NCI-H1436 treated with DMSO at 0.1 percent for 48 hours (cell line): ENCODE measurements around the gene MUC21.
"Not testable (repeated sequence)": the region's sequence is repeated elsewhere in the genome, so short reads cannot be mapped to it uniquely, and the experiment has no call there.

Experiments used
- DNase-seq: peaks from one replicate; lab custom pipeline; 2025; lab: John Stamatoyannopoulos, UW

The MUC21 gene

DNA sequence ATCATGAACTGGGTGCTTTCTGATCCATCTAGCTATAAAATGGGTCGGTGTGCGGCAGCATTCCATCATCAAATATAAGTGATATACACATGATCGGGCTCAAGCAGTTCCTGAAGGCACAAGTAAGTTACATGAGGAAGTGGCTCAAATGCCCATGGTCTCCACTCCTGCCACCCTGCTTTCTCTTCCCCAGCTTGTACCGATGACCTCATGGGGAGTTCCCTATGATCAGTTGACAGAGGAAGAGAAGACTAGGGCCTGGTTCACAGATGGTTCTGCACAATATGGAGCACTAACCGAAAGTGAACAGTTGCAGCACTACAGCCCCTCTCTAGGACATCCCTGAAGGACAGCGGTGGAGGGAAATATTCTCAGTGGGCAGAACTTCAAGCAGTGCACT is 14.3 kb upstream of the MUC21 start:
- not testable (repeated sequence) for DNase-seq

DNA sequence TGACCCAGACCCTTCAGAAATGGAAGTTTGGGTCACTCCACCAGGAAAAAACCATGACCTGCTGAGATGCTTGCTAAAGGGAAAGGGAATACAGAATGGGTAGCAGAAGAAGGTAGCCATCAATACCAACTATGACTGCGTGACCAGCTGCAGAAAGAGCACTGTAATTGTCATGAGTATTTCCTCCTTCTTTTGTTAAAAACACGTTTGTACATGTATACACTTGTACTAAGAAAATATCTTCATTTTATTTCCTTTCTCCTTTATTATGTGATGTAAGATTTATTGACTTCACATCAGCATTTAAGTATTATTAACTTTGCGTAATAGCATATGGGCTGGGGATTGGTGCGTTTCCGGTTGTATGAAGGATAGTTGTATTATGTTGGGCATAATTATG is 12.6 kb upstream of the MUC21 start:
- DNase-seq, result no peak

DNA sequence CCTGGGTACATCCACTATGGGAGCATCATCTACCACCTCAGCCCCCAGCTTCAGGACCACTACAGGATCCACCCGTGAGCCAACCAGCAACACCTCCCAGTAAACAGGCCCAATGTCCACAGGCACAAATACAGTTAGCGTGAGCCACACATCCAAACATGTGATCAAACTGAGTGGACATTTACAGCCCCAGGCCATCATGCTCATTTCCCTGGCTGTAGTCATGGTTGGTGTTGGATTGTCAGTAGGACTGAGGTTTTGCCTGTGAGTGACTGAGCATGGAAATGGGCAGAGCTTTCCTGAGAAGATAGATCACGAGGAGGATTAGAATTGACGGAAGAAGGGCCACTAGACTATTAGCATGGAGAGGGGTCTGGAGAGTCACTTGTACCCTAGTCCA is 10.7 kb upstream of the MUC21 start:
- no peak for DNase-seq

DNA sequence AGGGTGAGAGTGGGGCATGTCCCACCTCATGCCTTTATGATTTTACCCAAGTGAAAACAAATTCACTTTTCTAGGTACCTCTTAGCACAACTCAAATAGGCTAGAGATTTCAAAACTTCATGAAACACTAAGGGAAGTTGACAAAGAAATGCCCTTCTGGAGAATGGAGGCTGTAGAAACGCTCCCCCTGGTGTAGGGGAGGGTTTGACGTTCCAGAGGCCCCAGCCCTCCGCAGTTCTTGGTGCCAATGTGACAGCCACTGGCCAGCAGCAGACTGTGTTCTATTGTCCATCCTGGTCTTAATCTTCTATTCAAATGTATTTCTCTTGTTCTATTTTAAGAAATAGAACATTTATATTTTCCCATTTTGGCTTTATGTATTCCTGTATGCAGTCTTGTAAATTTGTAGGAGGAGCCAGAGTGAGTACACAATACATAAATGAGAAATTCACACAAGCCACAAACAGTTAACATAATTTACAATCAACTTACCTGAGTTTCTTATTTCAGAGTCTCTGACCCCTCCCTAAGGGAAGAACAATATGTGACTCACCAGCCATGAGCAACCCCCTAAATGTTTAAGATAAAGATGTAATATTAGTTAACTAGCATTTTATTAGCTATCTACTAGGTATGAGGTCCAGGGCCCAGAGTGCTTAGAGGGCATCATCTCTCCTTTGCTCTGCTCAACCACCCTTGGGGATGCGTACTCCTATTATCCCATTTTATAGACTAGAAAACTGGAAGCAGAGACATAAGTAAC is 8.8 kb upstream of the MUC21 start:
- DNase-seq, result no peak

DNA sequence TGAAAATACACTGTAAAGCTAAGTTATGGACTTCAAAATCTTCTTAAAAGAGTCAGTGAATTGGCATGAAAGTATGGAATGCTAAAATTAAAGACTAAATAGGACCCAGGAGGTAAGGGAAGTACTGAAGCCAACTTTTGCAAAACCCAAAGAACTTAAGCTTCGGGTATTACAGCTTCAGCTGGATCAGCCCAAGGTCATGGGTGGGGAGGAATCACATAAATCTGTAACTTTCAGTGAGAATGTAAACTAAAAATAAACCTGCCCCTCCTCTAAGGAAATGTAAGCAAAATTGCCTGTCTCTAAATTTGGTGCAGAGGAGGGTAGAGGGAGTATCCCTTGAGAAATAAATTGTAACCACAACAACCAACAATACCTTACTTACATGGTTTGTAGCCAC is 4.4 kb upstream of the MUC21 start:
- DNase-seq, result no peak

DNA sequence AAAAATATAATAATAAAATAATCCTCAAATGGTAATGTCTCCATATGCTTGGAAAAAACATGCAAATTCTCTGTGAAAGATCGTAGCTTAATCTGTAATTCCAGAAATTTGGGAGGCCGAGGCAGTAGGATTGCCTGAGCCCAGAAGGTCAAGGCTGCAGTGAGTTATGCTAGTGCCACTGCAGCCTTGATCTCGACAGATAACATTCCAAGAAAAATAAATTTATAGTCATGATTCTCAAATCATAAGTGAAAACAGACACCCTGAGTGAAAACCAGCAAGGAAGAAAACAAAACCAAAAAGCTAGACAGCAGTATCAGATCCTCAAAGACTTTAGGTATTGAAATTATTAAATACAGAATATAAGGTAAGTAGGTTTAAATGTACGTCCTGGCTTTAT is 3.8 kb upstream of the MUC21 start:
- no peak for DNase-seq

DNA sequence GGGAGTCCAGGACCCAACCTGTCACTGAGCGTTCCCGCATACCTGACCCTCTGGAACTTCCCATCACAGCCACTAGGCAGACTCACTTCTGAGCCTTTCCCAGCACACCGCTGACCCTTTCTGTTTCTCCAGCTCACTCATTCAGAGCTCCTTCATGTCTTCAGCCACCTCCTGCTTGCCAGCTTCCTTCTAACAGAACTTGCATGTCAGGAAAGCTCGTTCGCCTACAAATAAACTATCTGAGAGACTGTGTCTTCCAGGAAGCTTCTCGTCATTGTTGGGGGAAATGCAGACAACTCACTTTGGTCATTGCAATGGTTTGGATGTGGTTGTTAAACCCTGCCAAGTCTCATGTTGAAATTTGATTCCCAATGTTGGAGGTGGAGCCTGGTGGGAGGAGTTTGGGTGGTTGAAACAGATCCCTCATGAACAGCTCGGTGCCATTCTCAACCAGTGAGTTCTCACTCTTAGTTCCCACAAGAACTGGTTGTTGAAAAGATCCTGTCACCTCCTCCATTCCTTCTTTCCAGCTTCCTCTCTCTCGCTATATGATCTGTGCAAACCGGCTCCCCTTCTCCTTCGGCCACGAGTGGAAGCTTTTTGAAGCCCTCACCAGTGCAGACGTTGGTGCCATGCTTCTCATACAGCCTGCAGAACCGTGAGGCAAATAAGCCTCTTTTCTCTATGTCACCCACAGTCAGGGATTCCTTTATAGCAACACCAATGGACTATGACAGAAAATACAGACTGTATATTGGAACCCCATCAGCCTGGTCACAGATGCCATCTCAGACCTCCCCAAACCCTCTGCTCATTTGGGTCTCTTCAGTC is 1.4 kb upstream of the MUC21 start:
- DNase-seq, result no peak

DNA sequence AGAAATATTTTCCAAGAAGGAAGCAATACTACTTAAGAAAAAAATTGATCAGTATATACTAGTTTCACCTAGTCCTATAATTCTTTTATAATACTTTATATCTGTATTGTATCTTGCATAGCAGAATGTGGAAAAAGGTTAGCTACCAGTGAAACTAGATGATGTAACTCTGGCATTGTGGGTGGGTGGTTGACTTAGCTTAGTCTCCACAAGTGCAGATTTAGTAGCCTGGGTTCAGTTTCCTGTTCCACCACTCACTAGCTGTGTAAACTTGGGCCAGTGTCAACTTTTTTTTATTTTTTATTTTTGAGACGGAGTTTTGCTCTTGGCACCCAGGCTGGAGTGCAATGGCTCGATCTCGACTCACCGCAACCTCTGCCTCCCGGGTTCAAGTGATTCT is 2.0 kb downstream of the MUC21 start:
- no peak for DNase-seq

DNA sequence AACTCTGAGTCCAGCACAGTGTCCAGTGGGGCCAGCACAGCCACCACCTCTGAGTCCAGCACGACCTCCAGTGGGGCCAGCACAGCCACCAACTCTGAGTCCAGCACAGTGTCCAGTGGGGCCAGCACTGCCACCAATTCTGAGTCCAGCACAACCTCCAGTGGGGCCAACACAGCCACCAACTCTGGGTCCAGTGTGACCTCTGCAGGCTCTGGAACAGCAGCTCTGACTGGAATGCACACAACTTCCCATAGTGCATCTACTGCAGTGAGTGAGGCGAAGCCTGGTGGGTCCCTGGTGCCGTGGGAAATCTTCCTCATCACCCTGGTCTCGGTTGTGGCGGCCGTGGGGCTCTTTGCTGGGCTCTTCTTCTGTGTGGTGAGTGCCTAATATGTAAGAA is 3.8 kb downstream of the MUC21 start:
- no peak for DNase-seq

DNA sequence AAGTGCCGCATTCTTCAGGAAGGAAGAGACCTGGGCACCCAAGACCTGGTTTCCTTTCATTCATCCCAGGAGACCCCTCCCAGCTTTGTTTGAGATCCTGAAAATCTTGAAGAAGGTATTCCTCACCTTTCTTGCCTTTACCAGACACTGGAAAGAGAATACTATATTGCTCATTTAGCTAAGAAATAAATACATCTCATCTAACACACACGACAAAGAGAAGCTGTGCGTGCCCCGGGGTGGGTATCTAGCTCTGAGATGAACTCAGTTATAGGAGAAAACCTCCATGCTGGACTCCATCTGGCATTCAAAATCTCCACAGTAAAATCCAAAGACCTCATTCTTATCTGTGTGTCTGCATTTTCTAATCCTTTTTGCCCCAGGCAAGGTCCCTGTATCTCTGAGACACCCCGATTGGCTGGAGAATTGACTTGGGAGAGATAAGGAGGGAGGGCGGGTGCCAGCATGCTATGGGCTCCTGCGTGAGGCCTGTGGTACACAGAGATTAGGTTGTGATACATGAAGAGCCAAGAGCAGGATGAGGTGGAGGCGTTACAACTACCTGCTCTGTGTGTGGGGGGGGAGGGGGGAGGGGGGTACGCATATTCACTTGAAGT is 4.8 kb downstream of the MUC21 start:
- no peak for DNase-seq

DNA sequence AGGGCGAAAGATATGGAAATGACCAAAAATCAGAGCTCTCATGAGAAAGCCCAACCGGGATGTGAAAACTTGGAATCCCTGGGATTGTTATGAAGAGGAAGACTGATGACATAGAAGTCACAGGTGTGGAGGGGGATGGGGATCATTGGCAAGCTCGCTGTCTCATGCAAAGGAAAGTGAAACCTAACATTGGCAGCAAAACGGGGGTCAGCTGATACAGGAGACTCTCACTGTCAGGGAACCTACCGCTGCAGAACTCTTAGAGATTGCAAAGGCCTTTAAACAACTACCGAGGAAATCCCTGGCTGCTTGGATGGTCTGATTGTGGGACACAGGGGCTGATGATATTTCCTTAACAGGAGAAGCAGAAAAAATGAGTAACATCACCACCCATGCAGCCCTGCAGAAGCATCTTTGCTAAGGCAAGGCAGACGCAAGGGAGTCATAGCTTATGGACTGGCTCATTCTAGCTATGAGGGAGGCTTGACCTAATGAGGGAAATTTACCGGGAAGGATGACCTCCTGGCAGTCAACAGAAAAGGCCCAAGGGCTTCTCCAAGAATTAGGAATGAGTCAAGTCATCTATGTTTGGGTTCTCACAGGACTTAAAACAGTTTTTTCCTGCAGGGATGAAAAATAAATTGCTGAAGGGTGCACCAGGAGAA is 7.0 kb downstream of the MUC21 start:
- DNase-seq, result no peak

DNA sequence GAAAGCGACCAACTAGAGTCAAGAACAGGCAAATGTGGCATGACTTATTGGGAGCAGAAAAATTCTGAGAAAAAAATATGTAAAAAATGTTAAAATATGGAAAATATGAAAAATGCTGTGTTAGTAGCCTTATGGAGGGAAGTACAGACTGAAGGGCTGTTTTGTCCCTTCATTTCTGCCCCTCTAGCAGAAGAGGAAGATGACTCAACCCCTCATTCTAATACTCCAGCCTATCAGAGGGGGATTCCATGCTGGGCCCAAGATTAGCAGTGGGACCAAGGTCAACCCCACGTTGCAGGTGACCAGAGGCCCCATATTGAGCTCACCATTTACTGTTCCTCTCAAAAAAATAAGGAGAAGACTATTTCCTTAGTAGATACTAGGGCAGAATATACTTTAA is 8.4 kb downstream of the MUC21 start:
- no peak for DNase-seq

DNA sequence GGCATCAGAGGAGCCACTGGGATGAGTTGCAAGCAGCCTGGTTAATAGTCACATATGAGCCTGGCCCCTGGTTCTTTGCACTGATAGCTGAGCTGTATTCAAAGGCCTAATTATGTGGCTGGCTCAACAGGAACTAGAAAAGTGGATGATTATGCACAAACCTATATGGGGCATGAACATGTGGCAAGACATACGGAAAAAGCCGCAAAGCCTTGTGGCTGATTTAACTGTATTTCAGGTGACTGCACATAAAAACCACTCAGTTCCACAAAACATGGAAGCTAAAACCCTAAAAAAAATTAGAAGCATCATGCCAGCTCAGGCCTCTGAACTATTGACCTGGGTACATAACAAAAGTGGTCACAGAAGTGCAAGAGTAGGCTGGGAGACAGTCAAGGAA is 13.8 kb downstream of the MUC21 start:
- no peak for DNase-seq

DNA sequence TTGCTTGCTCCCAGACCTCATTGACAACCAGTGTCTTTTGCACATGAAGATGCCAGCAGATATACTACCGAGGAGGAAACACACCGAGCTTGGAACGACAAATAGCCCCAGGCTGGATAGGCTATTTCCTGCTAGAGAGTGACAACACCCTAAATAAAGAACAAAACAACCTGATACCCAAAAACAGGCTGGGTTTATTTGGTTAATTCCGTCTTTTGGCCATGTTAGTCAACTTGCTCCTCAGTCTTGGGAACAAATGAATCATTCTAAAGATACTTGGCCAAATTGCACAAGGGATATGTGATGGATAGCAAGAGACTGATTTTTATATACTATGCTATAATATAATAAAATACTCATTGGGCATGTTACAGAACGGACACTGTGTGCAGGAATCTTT is 15.3 kb downstream of the MUC21 start:
- no peak for DNase-seq

DNA sequence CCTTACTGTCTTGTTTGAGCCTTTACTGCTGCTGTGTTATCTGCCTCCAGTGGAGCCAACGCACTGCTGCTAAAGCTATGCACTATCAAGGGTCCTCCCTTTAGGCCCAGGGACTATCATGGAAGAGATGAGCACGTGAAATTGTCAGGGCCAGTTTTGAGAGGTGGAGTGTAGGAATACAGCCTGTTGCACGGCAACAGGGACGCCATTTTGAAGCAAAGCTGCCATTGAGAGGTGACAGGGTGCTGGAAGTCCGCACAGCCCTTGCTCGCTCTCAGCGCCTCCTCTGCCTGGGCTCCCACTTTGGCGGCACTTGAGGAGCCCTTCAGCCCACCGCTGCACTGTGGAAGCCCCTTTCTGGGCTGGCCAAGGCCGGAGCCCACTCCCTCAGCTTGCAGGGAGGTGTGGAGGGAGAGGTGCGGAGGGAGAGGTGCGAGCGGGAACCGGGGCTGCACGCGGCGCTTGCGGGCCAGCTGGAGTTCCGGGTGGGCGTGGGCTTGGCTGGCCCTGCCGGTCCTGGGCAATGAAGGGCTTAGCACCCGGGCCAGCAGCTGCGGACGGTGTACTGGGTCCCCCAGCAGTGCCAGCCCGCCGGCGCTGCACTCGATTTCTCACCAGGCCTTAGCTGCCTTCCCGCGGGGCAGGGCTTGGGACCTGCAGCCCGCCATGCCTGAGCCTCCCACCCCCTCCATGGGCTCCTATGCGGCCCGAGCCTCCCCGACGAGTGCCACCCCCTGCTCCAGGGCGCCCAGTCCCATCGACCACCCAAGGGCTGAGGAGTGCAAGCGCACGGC is 16.7 kb downstream of the MUC21 start:
- not testable (repeated sequence) for DNase-seq

DNA sequence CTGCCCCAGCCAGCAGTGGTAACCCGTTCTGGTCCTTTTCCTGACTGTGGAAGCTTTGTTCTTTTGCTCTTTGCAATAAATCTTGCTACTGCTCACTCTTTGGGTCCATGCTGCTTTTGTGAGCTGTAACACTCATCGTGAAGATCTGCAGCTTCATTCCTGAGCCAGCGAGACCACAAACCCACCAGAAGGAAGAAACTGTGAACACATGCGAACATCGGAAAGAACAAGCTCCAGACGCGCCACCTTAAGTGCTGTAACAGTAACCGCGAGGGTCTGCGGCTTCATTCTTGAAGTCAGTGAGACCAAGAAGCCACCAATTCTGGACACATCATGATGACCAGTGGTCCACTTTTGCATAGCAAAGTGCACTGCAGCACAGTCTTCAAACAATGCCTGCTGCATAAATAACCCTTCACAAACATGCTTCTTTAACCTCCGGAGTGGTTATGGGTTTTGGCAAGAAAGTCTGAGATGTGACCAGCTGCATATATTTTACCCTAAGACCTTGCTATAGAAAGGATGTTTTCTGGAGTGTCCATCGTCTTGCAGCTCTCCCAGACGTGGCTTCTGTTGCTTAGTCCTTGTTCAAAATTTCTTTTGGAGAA is 17.9 kb downstream of the MUC21 start:
- DNase-seq, result no peak

DNA sequence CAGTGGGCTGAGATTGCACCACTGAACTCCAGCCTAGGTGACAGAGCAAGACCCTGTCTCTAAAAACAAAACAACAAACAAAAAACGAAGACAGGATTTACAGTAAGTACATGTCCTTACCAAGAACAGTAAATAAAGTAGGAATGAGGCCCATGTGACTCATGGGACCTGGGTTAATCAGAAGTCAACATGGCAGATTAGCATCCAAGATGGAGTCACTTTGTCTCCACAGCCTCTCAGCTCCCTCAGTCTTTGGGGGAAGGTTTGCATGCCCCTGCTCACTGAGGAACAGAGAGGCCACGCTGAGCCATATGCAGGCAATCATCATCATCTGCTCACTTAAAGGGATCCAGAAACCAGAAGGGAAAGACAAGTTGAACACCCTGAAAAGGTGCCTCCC is 19.0 kb downstream of the MUC21 start:
- no peak for DNase-seq

DNA sequence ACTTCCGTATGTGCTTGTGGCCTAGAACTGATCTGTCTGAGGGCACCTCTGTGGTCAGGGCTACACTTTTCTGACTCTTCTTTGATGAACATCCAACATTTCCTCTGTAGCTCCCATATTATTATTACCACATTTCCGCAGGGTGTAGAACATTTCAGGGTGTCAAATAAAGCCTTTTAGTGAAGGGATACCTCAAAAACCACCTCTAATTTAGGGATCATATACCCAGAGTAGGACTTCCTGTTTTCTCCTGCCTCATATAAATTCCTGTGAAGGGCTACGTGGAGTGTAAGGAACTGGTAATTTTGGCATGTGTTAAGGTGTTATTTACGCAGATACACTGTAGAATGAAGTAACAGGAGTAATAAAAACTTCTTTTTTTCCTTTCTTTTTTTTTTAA is 21.3 kb downstream of the MUC21 start:
- no peak for DNase-seq

DNA sequence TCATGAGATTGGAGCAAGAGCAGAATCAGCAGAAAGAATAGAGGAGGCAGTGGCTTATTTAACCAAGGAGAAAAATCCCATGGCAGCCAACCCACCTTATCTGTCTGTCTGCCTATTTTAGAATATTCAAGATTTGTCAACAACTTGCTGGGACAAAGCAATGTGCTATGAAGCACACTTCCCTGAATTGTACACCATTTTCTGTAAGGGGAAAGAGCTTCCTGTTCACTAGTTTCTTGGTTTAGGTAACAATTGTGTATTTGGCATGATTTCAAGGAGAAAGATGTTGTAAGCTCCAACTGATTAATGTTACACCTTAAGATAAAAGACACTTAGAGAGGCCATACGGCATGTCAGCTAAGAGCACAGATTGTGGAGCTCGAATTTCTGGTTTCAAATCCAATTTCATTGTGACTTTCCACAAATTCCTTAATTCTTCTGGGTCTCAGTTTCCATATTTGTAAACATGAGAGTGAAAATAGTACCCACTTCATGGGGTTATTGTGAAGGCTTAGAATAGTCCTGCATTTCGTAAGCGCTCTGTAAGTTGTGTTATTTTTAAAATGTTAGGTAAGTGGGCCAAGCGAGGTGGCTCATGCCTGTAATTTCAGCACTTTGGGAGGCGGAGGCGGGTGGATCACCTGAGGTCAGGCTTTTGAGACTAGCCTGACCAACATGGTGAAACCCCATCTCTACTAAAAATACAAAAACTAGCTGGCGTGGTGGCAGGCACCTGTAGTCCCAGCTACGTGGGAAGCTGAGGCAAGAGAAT is 21.9 kb downstream of the MUC21 start:
- no peak for DNase-seq

DNA sequence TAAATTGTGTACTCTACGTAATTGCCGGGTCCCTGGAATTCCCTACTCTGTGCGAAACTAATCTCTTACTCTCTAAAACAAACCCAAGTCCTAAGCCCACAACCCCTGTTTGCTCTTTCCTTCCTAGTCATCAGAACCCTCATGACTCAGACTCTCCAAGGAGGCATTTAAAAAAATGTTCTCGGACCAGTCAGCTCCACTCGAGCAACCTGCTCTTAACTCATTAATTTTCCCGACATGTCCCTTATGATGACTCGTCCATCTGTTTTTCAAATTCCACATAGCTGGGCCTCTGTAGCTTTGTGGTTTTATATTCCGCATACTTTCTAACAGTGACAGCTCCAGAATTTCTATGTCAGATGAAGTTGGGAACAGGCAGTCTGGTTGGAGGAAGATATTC is 24.2 kb downstream of the MUC21 start:
- no peak for DNase-seq

DNA sequence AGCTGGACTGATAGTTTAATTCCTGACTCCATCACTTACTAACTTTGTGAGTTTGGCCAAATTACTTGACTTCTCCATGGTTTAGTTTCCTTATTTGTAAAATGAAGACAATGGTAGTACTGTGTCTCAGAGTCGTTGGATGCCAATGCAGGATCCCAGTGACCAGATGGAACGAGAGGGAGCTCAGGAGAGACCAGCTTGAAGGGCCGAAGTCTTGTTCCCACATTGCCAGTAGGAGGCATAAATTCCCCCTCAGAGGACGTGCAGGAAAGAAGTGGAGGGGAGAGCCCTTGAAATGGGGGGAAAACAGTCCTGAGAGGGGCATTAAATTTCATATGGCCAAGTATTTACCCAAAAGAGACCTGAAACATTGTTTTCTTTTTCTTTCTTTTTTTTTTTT is 24.6 kb downstream of the MUC21 start:
- DNase-seq, result no peak
